Esophagus squamous epithelium (tissue), 4 donors: Measurements from ENCODE around the gene INTS4.

Experiments
- CTCF ChIP-seq, 6 experiments: fragments of 450-650 bp in 4 of 6; fragments of 200-600 bp in 2 of 6; sonication (generic) in 2 of 6; IDR thresholded peaks; one replicate each; pipeline ENCODE4 v1.5.1; 2016 to 2019; ENCODE audit warnings: antibody characterized with exemption in 6 of 6, mild to moderate bottlenecking in 4 of 6, moderate library complexity in 4 of 6
- POLR2A ChIP-seq, 4 donors: fragments of 450-650 bp; IDR thresholded peaks; one replicate each; pipeline ENCODE4 v1.6.1; 2017; ENCODE audit warnings: antibody characterized with exemption in 4 of 4, mild to moderate bottlenecking in 4 of 4, moderate library complexity in 3 of 4

- no peak for TF ChIP-seq POLR2A (IDR thresholded peaks at IDR 0.05)
- no peak for TF ChIP-seq CTCF (IDR thresholded peaks at IDR 0.05)
These were observed 42.6 kb upstream of the INTS4 start for GRCh38 chr11:78037056-78037455.
